ACC112 (cell line): ENCODE measurements around the gene USP30.

Experiments
- H2AFZ ChIP-seq: fragments of 200-600 bp; sonication (generic); one replicate; pipeline ENCODE4 v1.6.0; 2017; ENCODE audit warnings: antibody characterized with exemption, low read length; ENCODE audit not compliant: unreplicated experiment
- H3K27ac ChIP-seq: fragments of 200-600 bp; sonication (generic); 2 replicates; pipeline ENCODE4 v1.5.1; 2014; ENCODE audit warnings: low read depth, mild to moderate bottlenecking, antibody characterized with exemption, low read length, moderate library complexity
- H3K27me3 ChIP-seq: fragments of 200-600 bp; sonication (generic); 2 replicates; pipeline ENCODE4 v1.6.1; 2014; ENCODE audit warnings: mild to moderate bottlenecking, antibody characterized with exemption, low read length, moderate library complexity, mixed read lengths; ENCODE audit not compliant: insufficient read depth
- H3K36me3 ChIP-seq: fragments of 200-600 bp; sonication (generic); 2 replicates; pipeline ENCODE4 v1.6.1; 2016; ENCODE audit warnings: mild to moderate bottlenecking, antibody characterized with exemption, low read length, moderate library complexity, mixed read lengths; ENCODE audit not compliant: insufficient read depth
- H3K4me1 ChIP-seq: fragments of 200-600 bp; sonication (generic); one replicate; pipeline ENCODE4 v1.6.1; 2016; ENCODE audit warnings: low read length, mixed read lengths; ENCODE audit not compliant: insufficient read depth, unreplicated experiment, control insufficient read depth
- H3K4me3 ChIP-seq: fragments of 200-600 bp; sonication (generic); 2 replicates; pipeline ENCODE4 v1.5.1; 2014; ENCODE audit warnings: mild to moderate bottlenecking, low read depth, low read length
- H3K79me2 ChIP-seq: fragments of 200-600 bp; sonication (generic); one replicate; pipeline ENCODE4 v1.6.0; 2016; ENCODE audit warnings: low read length; ENCODE audit not compliant: control insufficient read depth, unreplicated experiment, insufficient read depth

Gene USP30

GRCh38 chr12:109112720-109113465 lies 60.5 kb downstream of the USP30 start:
- Histone ChIP-seq H3K79me2 (no peaks in the 10 kb centered on the region), H3K4me1 (peaks cover 8% of the 10 kb centered on the region), H2AFZ (no peak overlapping the region), H3K27ac (no peak overlapping the region), H3K36me3 (no peaks in the 10 kb centered on the region), H3K4me3 (no peak overlapping the region), H3K27me3 (no peaks in the 10 kb centered on the region)

GRCh38 chr12:109113661-109114321 lies 61.4 kb downstream of the USP30 start:
- no peak overlapping the region for H3K4me3 ChIP-seq
- peaks cover 8% of the 10 kb centered on the region for H3K4me1 ChIP-seq
- H3K36me3 ChIP-seq, result no peaks in the 10 kb centered on the region
- no peak overlapping the region for H3K27ac ChIP-seq
- H2AFZ ChIP-seq, result no peak overlapping the region
- H3K27me3 ChIP-seq, result no peaks in the 10 kb centered on the region
- H3K79me2 ChIP-seq, result no peaks in the 10 kb centered on the region

- Histone ChIP-seq H3K27me3 (no peaks in the 10 kb centered on the region), H3K27ac (no peak overlapping the region), H2AFZ (no peak overlapping the region), H3K36me3 (no peaks in the 10 kb centered on the region), H3K4me1 (peaks cover 8% of the 10 kb centered on the region), H3K79me2 (no peaks in the 10 kb centered on the region), H3K4me3 (no peak overlapping the region)
Observed at GRCh38 chr12:109114644-109115043, 62.3 kb downstream of the USP30 start.

DNA sequence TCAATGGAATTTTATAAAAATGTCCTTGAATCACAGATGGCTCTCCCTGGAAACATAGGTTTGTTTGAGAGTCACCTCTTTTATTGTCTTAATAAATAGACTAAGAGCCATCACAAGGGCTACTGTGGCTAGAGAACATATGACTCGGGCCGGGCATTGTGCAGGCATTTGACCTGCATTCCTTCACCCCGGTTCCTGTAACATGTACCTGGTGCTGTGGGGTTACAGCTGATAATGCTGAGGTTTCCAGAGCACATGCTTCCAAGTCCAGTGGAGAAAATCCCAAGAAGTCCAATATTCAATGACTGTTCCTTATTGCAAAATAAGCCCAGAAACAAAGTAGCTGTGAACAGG lies 63.0 kb downstream of the USP30 start:
- Histone ChIP-seq H3K27ac (no peak overlapping the region), H3K79me2 (no peaks in the 10 kb centered on the region), H3K4me3 (no peak overlapping the region), H3K36me3 (no peaks in the 10 kb centered on the region), H3K27me3 (no peaks in the 10 kb centered on the region), H2AFZ (no peak overlapping the region), H3K4me1 (peaks cover 8% of the 10 kb centered on the region)

GRCh38 chr12:109115758-109116610 lies 63.6 kb downstream of the USP30 start, which contains the start of gene ACACB:
Gene ACACB, plus strand, starts transcription at chr12:109116587. Its CDS starts 22,819 bp downstream, at chr12:109139406.
- Histone ChIP-seq H3K4me1 (peaks cover 3% of the 10 kb centered on the region), H3K4me3 (no peak within 1 kb of the TSS), H3K27ac (no peak within 1 kb of the TSS), H3K27me3 (no peaks in the 10 kb centered on the region), H2AFZ (no peak within 1 kb of the TSS), H3K36me3 (no peaks in the 10 kb centered on the region), H3K79me2 (no peaks in the 10 kb centered on the region)

DNA sequence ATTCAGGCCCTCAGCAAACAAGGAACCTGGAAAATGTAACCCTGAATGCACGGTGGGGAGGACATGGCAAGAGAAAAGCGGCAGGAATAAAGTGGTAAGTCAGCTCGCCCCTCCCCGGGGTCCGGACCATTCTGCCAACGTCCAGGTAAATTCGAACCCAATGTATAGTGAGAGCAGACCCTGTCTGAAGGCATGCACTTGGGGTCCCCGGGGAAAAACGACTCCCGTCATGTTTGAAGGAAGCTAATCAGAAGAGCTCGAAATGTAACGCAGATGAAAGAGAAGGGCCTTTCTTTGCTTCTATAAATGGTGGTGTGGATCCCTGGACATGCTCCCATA lies 64.2 kb downstream of the USP30 start:
- H3K36me3 ChIP-seq, result no peaks in the 10 kb centered on the region
- no peak overlapping the region for H2AFZ ChIP-seq
- no peak overlapping the region for H3K27ac ChIP-seq
- peaks cover 3% of the 10 kb centered on the region for H3K4me1 ChIP-seq
- no peaks in the 10 kb centered on the region for H3K79me2 ChIP-seq
- H3K4me3 ChIP-seq, result no peak overlapping the region
- H3K27me3 ChIP-seq, result no peaks in the 10 kb centered on the region

GRCh38 chr12:109120095-109120494 lies 67.7 kb downstream of the USP30 start:
- Histone ChIP-seq H3K4me3 (no peak overlapping the region), H3K4me1 (peaks cover 3% of the 10 kb centered on the region), H3K27me3 (no peaks in the 10 kb centered on the region), H3K79me2 (no peaks in the 10 kb centered on the region), H3K27ac (no peak overlapping the region), H3K36me3 (no peaks in the 10 kb centered on the region), H2AFZ (no peak overlapping the region)

DNA sequence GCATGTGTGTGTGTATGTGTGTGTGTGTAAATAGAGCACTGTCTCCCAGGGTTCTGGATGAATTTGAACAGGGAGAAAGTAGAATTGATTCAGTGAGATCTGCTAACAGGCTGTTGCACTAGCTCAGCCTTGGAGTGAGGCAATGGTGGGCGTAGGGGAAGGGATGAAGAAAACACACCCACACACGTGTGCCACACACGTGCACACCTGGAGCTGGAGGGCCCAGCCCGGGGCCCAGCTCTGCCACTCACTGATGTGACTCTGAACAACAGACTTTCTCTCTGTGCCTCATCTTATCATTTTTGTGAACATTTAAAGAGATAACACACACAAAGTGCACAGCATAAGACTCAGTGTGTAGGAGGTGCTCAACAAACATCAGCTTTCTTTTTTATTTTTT lies 68.2 kb downstream of the USP30 start:
- no peaks in the 10 kb centered on the region for H3K79me2 ChIP-seq
- no peak overlapping the region for H3K4me3 ChIP-seq
- H3K4me1 ChIP-seq, result peaks cover 3% of the 10 kb centered on the region
- no peaks in the 10 kb centered on the region for H3K27me3 ChIP-seq
- no peak overlapping the region for H3K27ac ChIP-seq
- no peak overlapping the region for H2AFZ ChIP-seq
- no peaks in the 10 kb centered on the region for H3K36me3 ChIP-seq

GRCh38 chr12:109121346-109121880 lies 69.0 kb downstream of the USP30 start:
- H3K79me2 ChIP-seq, result no peaks in the 10 kb centered on the region
- H3K4me3 ChIP-seq, result no peak overlapping the region
- no peaks in the 10 kb centered on the region for H3K4me1 ChIP-seq
- no peak overlapping the region for H3K27ac ChIP-seq
- no peak overlapping the region for H2AFZ ChIP-seq
- no peaks in the 10 kb centered on the region for H3K36me3 ChIP-seq
- H3K27me3 ChIP-seq, result no peaks in the 10 kb centered on the region

DNA sequence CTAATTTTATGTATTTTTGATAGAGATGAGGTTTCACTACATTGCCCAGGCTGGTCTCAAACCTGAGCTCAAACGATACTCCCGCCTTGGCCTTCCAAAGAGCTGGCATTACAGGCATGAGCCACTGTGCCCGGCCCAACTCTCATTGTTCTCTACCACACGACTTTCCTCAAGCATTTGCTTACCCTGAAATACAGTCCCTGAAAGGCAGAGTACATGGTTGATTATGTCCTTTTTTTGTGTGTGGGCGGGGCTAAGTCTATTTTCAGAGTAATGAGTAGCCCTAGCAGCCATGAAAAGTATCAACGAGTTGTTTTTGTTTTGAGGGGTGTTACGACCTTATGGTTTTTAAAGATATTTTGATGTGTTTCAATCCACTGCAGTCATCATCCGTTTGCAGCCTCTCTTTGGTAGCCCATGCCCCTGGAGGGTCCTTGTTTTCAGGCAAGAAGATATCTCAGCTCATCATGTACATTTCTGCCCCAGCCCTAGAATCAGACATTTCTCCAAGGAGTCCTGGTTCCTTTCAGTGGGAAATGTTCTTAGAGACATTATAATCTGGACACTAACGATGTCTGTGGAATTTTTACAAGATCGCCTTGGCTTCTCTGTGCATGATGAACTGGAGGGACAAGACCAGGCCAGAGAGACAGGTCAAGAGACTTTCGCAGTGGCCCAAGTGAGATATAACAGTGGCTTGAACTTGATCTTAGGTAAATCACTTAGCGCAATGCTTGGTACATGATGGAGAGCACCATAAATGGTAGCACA lies 72.7 kb downstream of the USP30 start:
- Histone ChIP-seq H2AFZ (no peak overlapping the region), H3K27me3 (no peaks in the 10 kb centered on the region), H3K4me1 (no peaks in the 10 kb centered on the region), H3K79me2 (no peaks in the 10 kb centered on the region), H3K36me3 (no peaks in the 10 kb centered on the region), H3K4me3 (no peak overlapping the region), H3K27ac (no peak overlapping the region)
